GM18867 (cell line): ENCODE data around the gene RGS12.

Experiments used
- ATAC-seq: cut with Tn5 transposase; IDR thresholded peaks from one replicate; pipeline ENCODE4 v1.9.1; 2021; ENCODE audit warnings: mild to moderate bottlenecking, moderate library complexity; ENCODE audit not compliant: unreplicated experiment

Gene RGS12

GRCh38 chr4:3328814-3329663, 36.2 kb downstream of the RGS12 start:
- no peak for ATAC-seq

DNA sequence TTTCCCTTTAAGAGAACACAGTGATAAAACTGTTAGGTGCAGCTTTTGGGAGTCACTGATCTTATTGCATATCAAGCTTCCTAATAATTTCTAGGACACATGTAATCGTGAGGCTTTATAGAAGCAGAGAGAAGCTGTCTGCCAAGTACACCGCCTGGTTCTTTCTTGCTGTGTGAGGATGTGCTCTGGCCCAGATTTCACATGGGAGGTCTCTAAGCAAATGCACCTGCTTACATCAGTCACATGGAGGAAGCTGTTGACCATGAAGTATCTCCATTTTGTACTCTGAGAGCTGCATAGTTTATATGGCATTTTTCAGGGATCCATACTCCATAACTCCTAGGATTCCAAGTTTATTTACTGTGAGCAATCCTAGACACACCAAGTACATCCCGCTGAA, 37.1 kb downstream of the RGS12 start:
- ATAC-seq, result no peak

DNA sequence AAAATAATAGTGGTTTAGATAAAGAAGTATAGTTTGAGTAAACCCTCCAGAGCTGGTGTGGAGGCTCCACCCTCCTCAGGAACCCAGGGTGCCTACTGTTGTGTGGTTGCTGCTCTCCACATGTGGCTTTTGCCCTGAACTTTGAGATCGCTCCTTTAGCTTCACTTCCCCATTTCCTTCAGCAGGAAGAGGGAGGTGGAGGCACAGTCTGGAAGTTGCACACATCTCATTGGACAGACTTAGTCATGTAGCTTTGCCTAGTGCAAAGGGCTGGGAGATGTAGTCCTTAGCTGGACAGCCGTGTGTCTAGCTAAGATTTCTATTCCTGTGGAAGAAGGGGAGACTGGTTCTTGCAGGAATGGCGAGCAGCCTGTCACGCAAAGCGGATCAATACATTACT, 37.9 kb downstream of the RGS12 start:
- ATAC-seq, result no peak

- ATAC-seq, result no peak
Measured at GRCh38 chr4:3331511-3332394, 38.9 kb downstream of the RGS12 start.

GRCh38 chr4:3332498-3332897, 39.7 kb downstream of the RGS12 start:
- no peak for ATAC-seq

DNA sequence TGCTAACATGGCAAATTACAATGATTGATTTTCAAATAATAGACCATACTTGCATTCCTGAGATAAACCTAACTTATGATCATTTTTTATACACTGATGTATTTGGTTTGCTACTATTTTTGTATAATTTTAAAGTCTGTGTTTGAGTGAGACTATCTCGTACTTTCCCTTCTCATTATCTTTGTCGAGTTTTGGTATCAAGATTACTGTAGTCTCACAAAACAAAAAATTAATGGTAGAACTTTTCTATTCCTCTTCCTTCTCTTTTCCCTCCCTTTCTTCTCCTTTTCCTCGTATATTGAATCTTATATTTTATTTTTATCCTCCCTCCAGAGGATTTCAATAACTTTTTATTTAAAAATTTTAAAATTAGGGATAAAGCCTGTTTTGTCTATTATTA, 41.5 kb downstream of the RGS12 start:
- ATAC-seq, result no peak

DNA sequence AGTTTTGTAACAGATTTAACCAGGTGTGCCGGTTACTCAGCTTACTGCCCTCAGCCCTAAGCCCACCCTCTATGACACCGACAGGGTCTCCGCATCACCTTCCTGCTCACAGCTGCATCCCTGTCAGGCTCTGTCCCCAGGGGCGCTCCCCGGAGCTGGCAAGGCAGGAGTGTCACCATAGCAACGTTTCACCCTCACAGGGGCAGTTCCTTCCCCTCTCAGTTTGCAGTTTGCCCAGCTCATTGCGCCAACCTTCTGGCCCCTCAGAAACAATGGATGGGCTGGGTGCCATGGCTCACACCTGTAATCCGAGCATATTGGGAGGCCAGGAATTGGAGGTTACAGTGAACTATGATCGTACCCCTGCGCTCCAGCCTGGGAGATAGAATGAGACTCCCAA, 42.6 kb downstream of the RGS12 start:
- no peak for ATAC-seq

- no peak for ATAC-seq
Measured at GRCh38 chr4:3335982-3336381, 43.2 kb downstream of the RGS12 start.

DNA sequence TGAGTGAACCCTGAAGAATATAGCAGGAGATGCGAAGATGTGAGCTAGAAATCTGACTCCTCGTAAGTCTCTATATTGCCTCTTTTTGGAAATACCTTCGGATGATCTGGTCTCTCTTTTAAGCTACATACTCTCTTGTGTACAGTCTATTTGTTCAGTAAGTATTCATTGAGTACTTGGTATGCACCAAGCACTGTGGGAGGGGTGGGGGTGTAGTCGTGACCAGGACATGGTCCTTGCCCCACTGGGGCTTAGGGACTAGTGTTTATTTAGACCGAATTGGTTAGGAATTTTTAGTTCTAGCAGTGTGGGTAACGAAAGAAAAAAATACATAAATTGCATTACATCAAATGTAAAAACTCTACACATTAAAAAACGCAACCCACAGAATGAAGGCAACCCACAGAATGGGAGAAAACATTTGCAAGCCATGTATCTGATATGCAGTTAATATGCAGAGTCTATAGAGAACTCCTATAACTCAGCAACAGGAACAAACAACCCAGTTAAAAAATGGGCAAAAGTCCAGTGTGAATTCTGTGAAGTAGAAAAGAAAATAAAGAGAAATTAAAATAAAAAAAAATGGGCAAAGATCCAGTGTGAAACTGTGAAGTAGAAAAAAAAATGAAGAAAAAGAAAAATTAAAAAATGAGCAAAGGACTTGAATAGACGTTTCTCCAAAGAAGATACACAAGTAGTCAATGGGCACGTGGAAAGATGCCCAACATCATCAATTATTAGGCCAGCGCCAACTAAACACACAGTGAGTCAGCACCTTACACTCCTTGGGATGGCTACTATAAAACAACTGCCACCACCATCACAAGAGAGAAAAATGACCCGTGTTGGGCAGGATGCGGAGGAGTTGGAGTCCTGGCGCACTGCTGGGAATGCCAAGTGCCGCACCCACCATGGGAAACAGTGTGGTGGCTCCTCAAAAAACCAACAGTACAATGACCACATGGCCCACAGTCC, 43.8 kb downstream of the RGS12 start:
- ATAC-seq, result no peak

GRCh38 chr4:3337357-3337732, 44.5 kb downstream of the RGS12 start:
- ATAC-seq, result no peak

GRCh38 chr4:3337811-3338210, 45.0 kb downstream of the RGS12 start:
- no peak for ATAC-seq

- ATAC-seq, result no peak
Measured at GRCh38 chr4:3338321-3338838, 45.6 kb downstream of the RGS12 start.

DNA sequence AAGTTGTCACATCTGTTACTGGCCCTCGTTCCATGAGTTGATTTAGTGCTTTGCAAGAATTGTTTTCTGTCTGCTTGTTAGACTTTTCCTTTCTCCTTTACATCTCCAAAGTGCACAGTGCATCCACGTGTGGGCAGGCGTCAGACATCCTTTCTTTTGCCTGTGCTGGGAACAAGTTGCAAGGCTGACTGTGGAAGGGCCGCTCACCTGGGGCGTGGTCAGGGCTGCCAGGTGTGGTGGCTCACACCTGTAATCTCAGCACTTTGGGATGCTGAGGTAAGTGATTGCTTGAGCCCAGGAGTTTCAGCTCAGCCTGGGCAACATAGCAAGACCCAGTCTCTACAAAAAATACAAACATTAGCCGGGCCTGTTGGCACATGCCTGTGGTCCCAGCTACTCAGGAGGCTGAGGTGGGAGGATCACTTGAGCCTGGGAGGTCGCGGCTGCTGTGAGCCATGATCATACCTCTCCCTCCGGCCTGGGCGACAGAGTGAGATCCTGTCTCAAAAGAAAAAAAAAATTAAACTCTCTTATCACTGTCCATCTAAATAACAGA, 46.2 kb downstream of the RGS12 start:
- ATAC-seq, result no peak

DNA sequence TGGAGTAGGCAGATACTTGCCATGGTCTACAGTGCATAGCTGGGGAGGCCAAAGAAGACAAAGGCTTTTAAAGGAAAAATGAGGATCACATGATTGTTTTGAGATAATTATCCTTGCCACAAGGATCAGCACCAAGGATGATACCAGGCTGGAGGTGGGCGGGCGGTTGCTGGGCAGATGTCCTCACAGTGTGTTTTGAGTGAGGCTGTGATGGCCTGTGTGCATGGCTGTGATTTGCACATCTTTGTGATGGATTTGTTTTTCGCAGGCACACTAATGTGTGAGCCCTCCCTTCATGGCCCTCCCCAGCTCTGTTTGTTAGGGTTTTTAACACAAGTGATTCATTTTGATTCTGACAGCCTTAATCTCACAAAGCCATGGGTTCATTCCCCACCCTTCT, 46.8 kb downstream of the RGS12 start:
- ATAC-seq, result no peak

- ATAC-seq, result no peak
Measured at GRCh38 chr4:3340038-3340699, 47.3 kb downstream of the RGS12 start.

GRCh38 chr4:3340700-3341083, 47.9 kb downstream of the RGS12 start:
- ATAC-seq, result no peak

DNA sequence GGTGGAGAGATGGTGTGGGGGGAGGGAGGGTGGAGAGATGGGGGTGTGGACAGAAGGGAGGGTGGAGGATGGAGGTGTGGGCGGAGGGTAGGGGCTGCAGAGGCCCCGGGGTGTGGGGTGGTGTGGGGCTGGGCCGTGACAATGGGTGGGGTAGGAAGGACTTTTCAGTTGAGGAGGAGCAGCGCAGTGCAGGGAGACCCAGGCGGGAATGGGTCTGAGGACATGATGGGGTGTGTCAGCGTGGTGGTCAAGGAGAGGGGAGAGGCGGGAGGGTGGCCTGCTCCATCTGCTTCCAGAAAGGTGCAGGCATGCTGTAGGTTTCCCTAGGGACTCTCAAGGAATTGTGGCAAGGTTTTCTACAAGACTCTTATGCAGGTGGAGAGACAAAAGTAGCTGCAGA, 48.9 kb downstream of the RGS12 start:
- ATAC-seq, result no peak

- ATAC-seq, result no peak
Measured at GRCh38 chr4:3342182-3342854, 49.5 kb downstream of the RGS12 start.
